Loucy (cell line): ENCODE results near the gene MACROH2A2.

ENCODE experiments used
- CTCF ChIP-seq: fragments of 200-600 bp; sonication (generic); conservative IDR thresholded peaks from 2 replicates; pipeline ENCODE4 v1.5.1; 2014; ENCODE audit warnings: mild to moderate bottlenecking, antibody characterized with exemption, low read length
- EZH2phosphoT487 ChIP-seq: fragments of 200-600 bp; IDR thresholded peaks from 2 replicates; pipeline ENCODE4 v1.6.1; 2018; ENCODE audit warnings: antibody characterized with exemption, mild to moderate bottlenecking, moderate library complexity, borderline replicate concordance

GRCh38 chr10:70135046-70135445 is 82.4 kb downstream of the MACROH2A2 start:
- TF ChIP-seq CTCF (no peak), EZH2phosphoT487 (no peak)
